Keratinocyte (primary cell): ENCODE results near the gene RAI14. TPM values are rescaled to one million over a fixed set of nuclear protein-coding genes. Genes with fewer than 3 reads are reported as not detected.

Experiments
- DNase-seq: peaks from one replicate; pipeline ENCODE4 v3.0.0-alpha.2; 2011; ENCODE audit warnings: low read depth, missing footprints, low spot score
- FAIRE-seq: peaks from 2 replicates; lab custom pipeline; 2011; peaks lifted over from hg19 to GRCh38; lab: Jason Lieb, UNC
- H2AFZ ChIP-seq: 2 replicates; pipeline ENCODE4 v1.6.0; 2012; ENCODE audit warnings: low read length, control low read depth, inconsistent platforms; ENCODE audit not compliant: control insufficient read depth
- H3K27ac ChIP-seq: 2 replicates; pipeline ENCODE4 v1.5.1; 2011; ENCODE audit warnings: low read length; ENCODE audit not compliant: control insufficient read depth, insufficient read depth
- H3K27me3 ChIP-seq: 3 replicates; pipeline ENCODE4 v1.6.0; 2011; ENCODE audit warnings: low read length; ENCODE audit not compliant: control insufficient read depth, insufficient read depth; ENCODE audit errors: extremely low read depth
- H3K36me3 ChIP-seq, 2 experiments: 2 replicates in 1 of 2; 3 replicates in 1 of 2; pipeline ENCODE4 v1.5.1; 2011; ENCODE audit warnings: low read length in 2 of 2, mild to moderate bottlenecking in 1 of 2; ENCODE audit not compliant: control insufficient read depth in 2 of 2, insufficient read depth in 2 of 2; ENCODE audit errors: extremely low read depth in 1 of 2
- H3K4me1 ChIP-seq: 3 replicates; pipeline ENCODE4 v1.5.1; 2011; ENCODE audit warnings: low read length; ENCODE audit not compliant: control insufficient read depth, insufficient read depth; ENCODE audit errors: extremely low read depth
- H3K4me2 ChIP-seq: 3 replicates; pipeline ENCODE4 v1.6.0; 2011; ENCODE audit warnings: low read depth, low read length; ENCODE audit not compliant: control insufficient read depth, insufficient read depth; ENCODE audit errors: extremely low read depth
- H3K4me3 ChIP-seq, 3 experiments: fragments of 200-600 bp in 1 of 3; sonication (generic) in 1 of 3; 2 replicates in 2 of 3; 3 replicates in 1 of 3; pipeline ENCODE4 v1.5.1; 2011 to 2016; ENCODE audit warnings: low read length in 3 of 3, mild to moderate bottlenecking in 3 of 3, control low read depth in 2 of 3, inconsistent platforms in 1 of 3, low read depth in 1 of 3, mixed read lengths in 1 of 3, mixed run types in 1 of 3, moderate library complexity in 1 of 3; ENCODE audit not compliant: control insufficient read depth in 2 of 3, insufficient read depth in 2 of 3; ENCODE audit errors: extremely low read depth in 1 of 3
- H3K79me2 ChIP-seq: 2 replicates; pipeline ENCODE4 v1.6.0; 2012; ENCODE audit warnings: low read length; ENCODE audit not compliant: control insufficient read depth, insufficient read depth
- H3K9ac ChIP-seq: 3 replicates; pipeline ENCODE4 v1.6.0; 2011; ENCODE audit warnings: low read length; ENCODE audit not compliant: control insufficient read depth, insufficient read depth; ENCODE audit errors: extremely low read depth
- H3K9me1 ChIP-seq: 3 replicates; pipeline ENCODE4 v1.6.0; 2011; ENCODE audit warnings: low read length; ENCODE audit not compliant: control insufficient read depth, insufficient read depth; ENCODE audit errors: extremely low read depth
- H3K9me3 ChIP-seq: 2 replicates; pipeline ENCODE4 v1.5.1; 2012; ENCODE audit warnings: low read depth, low read length; ENCODE audit not compliant: control insufficient read depth
- H4K20me1 ChIP-seq: 3 replicates; pipeline ENCODE4 v1.6.0; 2011; ENCODE audit warnings: low read length; ENCODE audit not compliant: control insufficient read depth, insufficient read depth; ENCODE audit errors: extremely low read depth
- EZH2 ChIP-seq: IDR thresholded peaks from one replicate; pipeline ENCODE4 v1.6.1; 2012; ENCODE audit warnings: inconsistent platforms, mild to moderate bottlenecking, low read length, moderate library complexity
- dilution Hi-C: fragments of 300-500 bp; cut with MboI; formaldehyde crosslinking; loops from one replicate; pipeline ENCODE4 v1.7.0; 2020; ENCODE audit warnings: low sequenced_read_pairs; ENCODE audit not compliant: extremely low pct_ligation_motif_present
- polyA plus RNA-seq, 5 experiments: library from polyadenylated mRNA; depleted of rRNA in 3 of 5; stranded (reverse) in 3 of 5; stranded (forward) in 1 of 5; unstranded in 1 of 5; fragments of >200 nt; gene quantifications; 1 replicate in 1 of 5; 2 replicates in 3 of 5; 3 replicates in 1 of 5; pipeline versions ENCODE4 v1.2.1 to v1.2.3, GENCODE V29; 2011 to 2012; ENCODE audit warnings: missing spikeins in 2 of 5, low read depth in 1 of 5, low replicate concordance in 1 of 5
- TF ChIP-seq, protein P1 (sequence below), 3 experiments: IDR thresholded peaks in 1 of 3; conservative IDR thresholded peaks in 1 of 3; optimal IDR thresholded peaks in 1 of 3; 2 replicates in 2 of 3; 3 replicates in 1 of 3; pipeline versions ENCODE3 to v1.5.1; 2011; ENCODE audit warnings: low read length in 3 of 3, mild to moderate bottlenecking in 3 of 3, moderate library complexity in 2 of 3, control low read depth in 1 of 3, inconsistent platforms in 1 of 3; ENCODE audit not compliant: insufficient read depth in 2 of 3; ENCODE audit errors: extremely low read depth in 1 of 3

RAI14 gene
- polyA plus RNA-seq, 1 donor (not counting 4 experiments of a cell fraction or from before 2014, with no cell fraction given), result 31.4 TPM

DNA sequence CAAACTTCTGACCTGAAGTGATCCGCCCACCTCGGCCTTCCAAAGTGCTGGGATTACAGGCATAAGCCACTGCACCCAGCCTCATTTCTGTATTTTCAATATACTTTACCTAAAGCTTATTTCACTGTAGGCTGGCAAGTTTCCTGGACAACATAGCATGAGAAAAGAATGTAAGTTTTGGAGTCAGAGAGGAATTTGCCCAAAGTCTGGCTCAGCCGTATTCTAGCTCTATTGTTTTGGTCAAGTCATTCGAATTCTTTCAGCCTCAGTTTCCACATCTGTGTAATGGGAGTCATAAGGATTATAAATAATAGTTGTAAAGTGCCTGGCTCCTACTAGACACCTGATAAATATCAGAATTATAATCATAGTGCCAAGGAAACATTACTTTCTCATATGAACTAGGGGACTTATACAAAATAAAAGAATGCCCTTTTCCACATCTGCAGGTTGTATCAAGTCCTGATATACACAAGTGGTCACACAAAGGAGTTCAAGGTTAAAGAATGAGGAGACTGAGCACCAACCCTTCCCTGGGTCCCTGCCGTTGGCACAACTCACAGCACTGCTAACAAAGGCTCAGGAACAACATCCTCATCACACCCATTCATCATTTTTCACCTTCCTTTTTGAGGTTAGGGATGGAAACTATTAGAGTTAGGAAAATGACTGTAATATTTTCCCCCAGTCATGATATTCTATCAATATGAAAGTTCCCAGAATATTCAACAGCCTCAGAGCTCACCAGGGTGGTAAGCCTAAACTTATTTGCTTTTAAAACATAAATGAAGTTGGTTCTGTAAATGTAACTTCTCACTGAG lies 34.6 kb upstream of the RAI14 start:
- Histone ChIP-seq H3K4me2 (no peak overlapping the region), H3K9me3 (no peaks in the 10 kb centered on the region), H2AFZ (no peak overlapping the region), H3K79me2 (no peaks in the 10 kb centered on the region), H3K27ac (no peak overlapping the region), H3K9ac (no peak overlapping the region), H3K36me3 (no peaks in the 10 kb centered on the region), H3K4me1 (no peaks in the 10 kb centered on the region), H3K27me3 (no peaks in the 10 kb centered on the region), H4K20me1 (no peaks in the 10 kb centered on the region), H3K4me3 (no peak overlapping the region), H3K9me1 (no peaks in the 10 kb centered on the region)
- no peak for FAIRE-seq
- TF ChIP-seq, protein P1, sequence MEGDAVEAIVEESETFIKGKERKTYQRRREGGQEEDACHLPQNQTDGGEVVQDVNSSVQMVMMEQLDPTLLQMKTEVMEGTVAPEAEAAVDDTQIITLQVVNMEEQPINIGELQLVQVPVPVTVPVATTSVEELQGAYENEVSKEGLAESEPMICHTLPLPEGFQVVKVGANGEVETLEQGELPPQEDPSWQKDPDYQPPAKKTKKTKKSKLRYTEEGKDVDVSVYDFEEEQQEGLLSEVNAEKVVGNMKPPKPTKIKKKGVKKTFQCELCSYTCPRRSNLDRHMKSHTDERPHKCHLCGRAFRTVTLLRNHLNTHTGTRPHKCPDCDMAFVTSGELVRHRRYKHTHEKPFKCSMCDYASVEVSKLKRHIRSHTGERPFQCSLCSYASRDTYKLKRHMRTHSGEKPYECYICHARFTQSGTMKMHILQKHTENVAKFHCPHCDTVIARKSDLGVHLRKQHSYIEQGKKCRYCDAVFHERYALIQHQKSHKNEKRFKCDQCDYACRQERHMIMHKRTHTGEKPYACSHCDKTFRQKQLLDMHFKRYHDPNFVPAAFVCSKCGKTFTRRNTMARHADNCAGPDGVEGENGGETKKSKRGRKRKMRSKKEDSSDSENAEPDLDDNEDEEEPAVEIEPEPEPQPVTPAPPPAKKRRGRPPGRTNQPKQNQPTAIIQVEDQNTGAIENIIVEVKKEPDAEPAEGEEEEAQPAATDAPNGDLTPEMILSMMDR (optimal IDR thresholded peaks at IDR 0.05 in 1 of 3, IDR thresholded peaks at IDR 0.05 in 1 of 3, conservative IDR thresholded peaks at IDR 0.05 in 1 of 3; ENCODE audit: extremely low read depth in 1 of 3, insufficient read depth in 2 of 3, low read length in 3 of 3), result no peak
- TF ChIP-seq EZH2, result no peak
- dilution Hi-C loops, result no loop called here
- DNase-seq, result no peak

DNA sequence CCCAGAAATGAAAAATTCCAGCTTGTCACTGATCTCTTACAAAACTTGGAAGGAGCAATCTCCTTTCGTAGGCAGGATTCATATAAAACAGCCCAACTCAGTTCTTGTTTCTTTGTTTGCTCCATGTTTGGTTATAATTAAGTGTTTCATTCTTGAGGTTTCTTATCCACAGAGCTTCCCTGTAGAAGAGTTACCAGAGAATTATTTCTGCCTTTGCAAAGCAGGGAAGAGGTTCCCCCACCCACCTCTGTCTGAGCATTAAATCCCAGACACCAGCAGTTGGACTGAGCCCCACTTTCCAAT lies 34.1 kb upstream of the RAI14 start:
- Histone ChIP-seq H4K20me1 (no peaks in the 10 kb centered on the region), H3K79me2 (no peaks in the 10 kb centered on the region), H2AFZ (no peak overlapping the region), H3K4me2 (no peak overlapping the region), H3K36me3 (no peaks in the 10 kb centered on the region), H3K9ac (no peak overlapping the region), H3K27me3 (no peaks in the 10 kb centered on the region), H3K9me1 (no peaks in the 10 kb centered on the region), H3K4me1 (no peaks in the 10 kb centered on the region), H3K4me3 (no peak overlapping the region), H3K9me3 (no peaks in the 10 kb centered on the region), H3K27ac (no peak overlapping the region)
- TF ChIP-seq EZH2, result no peak
- TF ChIP-seq, protein P1 (optimal IDR thresholded peaks at IDR 0.05 in 1 of 3, IDR thresholded peaks at IDR 0.05 in 1 of 3, conservative IDR thresholded peaks at IDR 0.05 in 1 of 3; ENCODE audit: extremely low read depth in 1 of 3, insufficient read depth in 2 of 3, low read length in 3 of 3), result no peak
- DNase-seq, result no peak
- dilution Hi-C loops, result no loop called here
- FAIRE-seq, result no peak
